Osteoblast (primary cell): ENCODE measurements around the gene SLC25A26. TPM values are rescaled to one million over a fixed set of nuclear protein-coding genes. Genes with fewer than 3 reads are reported as not detected.

Experiments used
- DNase-seq: peaks from one replicate; pipeline ENCODE4 v3.0.0; 2011; ENCODE audit warnings: low spot score, mixed read lengths; ENCODE audit not compliant: insufficient read length; ENCODE audit errors: missing footprints
- H2AFZ ChIP-seq: 2 replicates; pipeline ENCODE4 v1.6.0; 2011; ENCODE audit warnings: mild to moderate bottlenecking, low read length
- H3K27ac ChIP-seq: 2 replicates; pipeline ENCODE4 v1.5.1; 2011; ENCODE audit warnings: mild to moderate bottlenecking, low read depth, low read length, moderate library complexity
- H3K27me3 ChIP-seq: 2 replicates; pipeline ENCODE4 v1.6.0; 2012; ENCODE audit warnings: mild to moderate bottlenecking, control low read depth, inconsistent platforms, low read length, moderate library complexity; ENCODE audit not compliant: insufficient read depth
- H3K36me3 ChIP-seq: 2 replicates; pipeline ENCODE4 v1.5.1; 2011; ENCODE audit warnings: mild to moderate bottlenecking, low read length, control low read depth, moderate library complexity; ENCODE audit not compliant: insufficient read depth
- H3K4me1 ChIP-seq: 2 replicates; pipeline ENCODE4 v1.5.1; 2011; ENCODE audit warnings: mild to moderate bottlenecking, low read length, control low read depth, moderate library complexity; ENCODE audit not compliant: insufficient read depth
- H3K4me2 ChIP-seq: 2 replicates; pipeline ENCODE4 v1.6.0; 2011; ENCODE audit warnings: mild to moderate bottlenecking, low read length; ENCODE audit not compliant: insufficient read depth
- H3K4me3 ChIP-seq: fragments of 200-600 bp; sonication (generic); 3 replicates; pipeline ENCODE4 v1.5.1; 2012; ENCODE audit warnings: mild to moderate bottlenecking, low read length, inconsistent platforms; ENCODE audit not compliant: insufficient read depth
- H3K79me2 ChIP-seq: 2 replicates; pipeline ENCODE4 v1.6.0; 2012; ENCODE audit warnings: mild to moderate bottlenecking, low read length, control low read depth, inconsistent platforms; ENCODE audit not compliant: insufficient read depth
- H3K9me3 ChIP-seq: 2 replicates; pipeline ENCODE4 v1.5.1; 2011; ENCODE audit warnings: low read depth, low read length, control low read depth
- H4K20me1 ChIP-seq: 2 replicates; pipeline ENCODE4 v1.6.0; 2012; ENCODE audit warnings: mild to moderate bottlenecking, low read length, control low read depth; ENCODE audit not compliant: insufficient read depth
- CTCF ChIP-seq: IDR thresholded peaks from 2 replicates; pipeline ENCODE4 v1.5.1; 2011; ENCODE audit warnings: mild to moderate bottlenecking, low read depth, low read length, moderate library complexity; ENCODE audit errors: extremely low read depth
- total RNA-seq: library from RNA; depleted of rRNA; stranded (reverse); fragments of >200 nt; gene quantifications from 2 replicates; pipeline ENCODE4 v1.2.3, GENCODE V29; 2012

SLC25A26 gene
- total RNA-seq, 1 donor = 26.1 TPM

GRCh38 chr3:66380200-66380932, 159.6 kb downstream of the SLC25A26 start:
- no peak overlapping the region for H2AFZ ChIP-seq
- no peaks in the 10 kb centered on the region for H4K20me1 ChIP-seq
- no peaks in the 10 kb centered on the region for H3K79me2 ChIP-seq
- H3K27ac ChIP-seq = no peak overlapping the region
- H3K9me3 ChIP-seq = no peaks in the 10 kb centered on the region
- no peak overlapping the region for H3K4me2 ChIP-seq
- H3K36me3 ChIP-seq = peaks cover 22% of the 10 kb centered on the region
- no peak for DNase-seq
- H3K4me1 ChIP-seq = peaks cover 11% of the 10 kb centered on the region
- no peaks in the 10 kb centered on the region for H3K27me3 ChIP-seq
- no peak for TF ChIP-seq CTCF
- H3K4me3 ChIP-seq = no peak overlapping the region

- peaks cover 7% of the 10 kb centered on the region for H3K4me1 ChIP-seq
- no peaks in the 10 kb centered on the region for H3K9me3 ChIP-seq
- H3K4me2 ChIP-seq = no peak overlapping the region
- peaks cover 22% of the 10 kb centered on the region for H3K36me3 ChIP-seq
- no peak for DNase-seq
- H3K27ac ChIP-seq = no peak overlapping the region
- no peak for TF ChIP-seq CTCF
- H3K27me3 ChIP-seq = no peaks in the 10 kb centered on the region
- H3K4me3 ChIP-seq = no peak overlapping the region
- no peaks in the 10 kb centered on the region for H3K79me2 ChIP-seq
- no peaks in the 10 kb centered on the region for H4K20me1 ChIP-seq
- no peak overlapping the region for H2AFZ ChIP-seq
Observed at GRCh38 chr3:66381626-66382025, 160.8 kb downstream of the SLC25A26 start.

- no peak overlapping the region for H3K27ac ChIP-seq
- H3K79me2 ChIP-seq = no peaks in the 10 kb centered on the region
- H3K4me3 ChIP-seq = no peak overlapping the region
- H3K4me2 ChIP-seq = no peak overlapping the region
- no peak for TF ChIP-seq CTCF
- H3K9me3 ChIP-seq = no peaks in the 10 kb centered on the region
- H4K20me1 ChIP-seq = no peaks in the 10 kb centered on the region
- H2AFZ ChIP-seq = no peak overlapping the region
- H3K4me1 ChIP-seq = peaks cover 1% of the 10 kb centered on the region
- H3K27me3 ChIP-seq = no peaks in the 10 kb centered on the region
- no peak for DNase-seq
- peaks cover 22% of the 10 kb centered on the region for H3K36me3 ChIP-seq
Observed at GRCh38 chr3:66382142-66382541, 161.3 kb downstream of the SLC25A26 start.

- Histone ChIP-seq H3K27me3 (no peaks in the 10 kb centered on the region), H3K9me3 (no peaks in the 10 kb centered on the region), H3K4me2 (no peak overlapping the region), H3K36me3 (peaks cover 22% of the 10 kb centered on the region), H3K4me3 (no peak overlapping the region), H2AFZ (no peak overlapping the region), H3K4me1 (no peaks in the 10 kb centered on the region), H4K20me1 (no peaks in the 10 kb centered on the region), H3K79me2 (no peaks in the 10 kb centered on the region), H3K27ac (no peak overlapping the region)
- DNase-seq = no peak
- no peak for TF ChIP-seq CTCF
Observed at GRCh38 chr3:66383023-66383422, 162.2 kb downstream of the SLC25A26 start.
